SU-DHL-6 (cell line): Measurements from ENCODE around the gene MEF2A.

ENCODE experiments used
- EZH2phosphoT487 ChIP-seq: fragments of 200-600 bp; sonication (generic), shearing (Covaris generic); conservative IDR thresholded peaks from 2 replicates; pipeline ENCODE4 v1.6.1; 2018; ENCODE audit warnings: mild to moderate bottlenecking, antibody characterized with exemption, low read length, moderate library complexity, mixed read lengths
- TF ChIP-seq, protein P1 (sequence below): fragments of 200-600 bp; sonication (generic); IDR thresholded peaks from one replicate; pipeline ENCODE4 v1.5.1; 2017; ENCODE audit warnings: antibody characterized with exemption, mild to moderate bottlenecking, low read length, moderate library complexity; ENCODE audit not compliant: insufficient read depth, poor library complexity, severe bottlenecking

- TF ChIP-seq, protein P1, sequence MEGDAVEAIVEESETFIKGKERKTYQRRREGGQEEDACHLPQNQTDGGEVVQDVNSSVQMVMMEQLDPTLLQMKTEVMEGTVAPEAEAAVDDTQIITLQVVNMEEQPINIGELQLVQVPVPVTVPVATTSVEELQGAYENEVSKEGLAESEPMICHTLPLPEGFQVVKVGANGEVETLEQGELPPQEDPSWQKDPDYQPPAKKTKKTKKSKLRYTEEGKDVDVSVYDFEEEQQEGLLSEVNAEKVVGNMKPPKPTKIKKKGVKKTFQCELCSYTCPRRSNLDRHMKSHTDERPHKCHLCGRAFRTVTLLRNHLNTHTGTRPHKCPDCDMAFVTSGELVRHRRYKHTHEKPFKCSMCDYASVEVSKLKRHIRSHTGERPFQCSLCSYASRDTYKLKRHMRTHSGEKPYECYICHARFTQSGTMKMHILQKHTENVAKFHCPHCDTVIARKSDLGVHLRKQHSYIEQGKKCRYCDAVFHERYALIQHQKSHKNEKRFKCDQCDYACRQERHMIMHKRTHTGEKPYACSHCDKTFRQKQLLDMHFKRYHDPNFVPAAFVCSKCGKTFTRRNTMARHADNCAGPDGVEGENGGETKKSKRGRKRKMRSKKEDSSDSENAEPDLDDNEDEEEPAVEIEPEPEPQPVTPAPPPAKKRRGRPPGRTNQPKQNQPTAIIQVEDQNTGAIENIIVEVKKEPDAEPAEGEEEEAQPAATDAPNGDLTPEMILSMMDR, result no peak
- no peak for TF ChIP-seq EZH2phosphoT487
Measured at GRCh38 chr15:99565299-99566156, at the start of gene MEF2A.
